ENCODE data around the gene SLC16A2.
"Not testable (repeated sequence)": the region's sequence is repeated elsewhere in the genome, so short reads cannot be mapped to it uniquely, and the experiment has no call there.

SLC16A2 gene

GRCh38 chrX:74510401-74510800 lies 89.1 kb downstream of the SLC16A2 start:
- POLR2A ChIA-PET: no interaction called here
- DNase-seq (ENCODE audit: extremely low spot score): no peak
- TF ChIP-seq LEF1 (IDR thresholded peaks at IDR 0.05; ENCODE audit: borderline replicate concordance): no peak
- TF ChIP-seq TARDBP (IDR thresholded peaks at IDR 0.05): no peak
- TF ChIP-seq NFRKB (IDR thresholded peaks at IDR 0.05): no peak
- no peak for TF ChIP-seq FOXM1 (IDR thresholded peaks at IDR 0.05; ENCODE audit: borderline replicate concordance)
- TF ChIP-seq BHLHE40 (IDR thresholded peaks at IDR 0.05; ENCODE audit: borderline replicate concordance): no peak
- no peak for TF ChIP-seq FOXK2 (IDR thresholded peaks at IDR 0.05)
- no peak for TF ChIP-seq SP1 (IDR thresholded peaks at IDR 0.05)
- no peak for TF ChIP-seq ELF4 (IDR thresholded peaks at IDR 0.05)
- TF ChIP-seq L3MBTL2 (conservative IDR thresholded peaks at IDR 0.05): no peak
- TF ChIP-seq ZNF384 (IDR thresholded peaks at IDR 0.05): no peak
- no peak for TF ChIP-seq SUZ12 (IDR thresholded peaks at IDR 0.05)
- TF ChIP-seq, protein P1, sequence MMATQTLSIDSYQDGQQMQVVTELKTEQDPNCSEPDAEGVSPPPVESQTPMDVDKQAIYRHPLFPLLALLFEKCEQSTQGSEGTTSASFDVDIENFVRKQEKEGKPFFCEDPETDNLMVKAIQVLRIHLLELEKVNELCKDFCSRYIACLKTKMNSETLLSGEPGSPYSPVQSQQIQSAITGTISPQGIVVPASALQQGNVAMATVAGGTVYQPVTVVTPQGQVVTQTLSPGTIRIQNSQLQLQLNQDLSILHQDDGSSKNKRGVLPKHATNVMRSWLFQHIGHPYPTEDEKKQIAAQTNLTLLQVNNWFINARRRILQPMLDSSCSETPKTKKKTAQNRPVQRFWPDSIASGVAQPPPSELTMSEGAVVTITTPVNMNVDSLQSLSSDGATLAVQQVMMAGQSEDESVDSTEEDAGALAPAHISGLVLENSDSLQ (IDR thresholded peaks at IDR 0.05): no peak
- TF ChIP-seq FOXA1 (IDR thresholded peaks at IDR 0.05): no peak
- CTCF ChIA-PET: no interaction called here

DNA sequence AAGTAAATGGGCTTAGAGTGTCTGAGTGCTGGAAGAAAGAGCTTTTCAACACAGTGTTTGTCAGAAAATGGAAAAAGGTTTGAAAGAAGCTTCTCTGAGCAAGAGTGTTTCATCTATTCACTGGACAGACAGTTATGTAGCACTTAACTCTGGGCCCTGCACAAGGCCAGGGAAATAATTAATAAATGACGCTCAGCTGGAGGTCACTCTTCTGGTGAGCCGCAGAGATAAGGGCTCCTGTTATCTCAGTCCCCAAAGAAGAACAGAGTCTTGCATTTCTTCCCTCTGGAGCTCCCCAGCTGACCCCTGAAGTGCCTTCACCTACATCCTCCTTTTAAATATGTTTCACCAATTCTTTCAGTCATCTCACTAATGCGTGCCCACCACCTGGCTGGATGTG lies 90.4 kb downstream of the SLC16A2 start:
- DNase-seq (ENCODE audit: extremely low spot score): no peak
- no peak for TF ChIP-seq ZNF384 (IDR thresholded peaks at IDR 0.05)
- TF ChIP-seq FOXM1 (IDR thresholded peaks at IDR 0.05; ENCODE audit: borderline replicate concordance): no peak
- no peak for TF ChIP-seq BHLHE40 (IDR thresholded peaks at IDR 0.05; ENCODE audit: borderline replicate concordance)
- TF ChIP-seq TARDBP (IDR thresholded peaks at IDR 0.05): no peak
- POLR2A ChIA-PET: no interaction called here
- CTCF ChIA-PET: no interaction called here

GRCh38 chrX:74514384-74514783 lies 93.1 kb downstream of the SLC16A2 start:
- TF ChIP-seq, protein P1 (IDR thresholded peaks at IDR 0.05): no peak
- no peak for TF ChIP-seq ARNT (IDR thresholded peaks at IDR 0.05)
- no peak for TF ChIP-seq ZNF384 (IDR thresholded peaks at IDR 0.05)
- no peak for TF ChIP-seq TARDBP (IDR thresholded peaks at IDR 0.05)
- no peak for TF ChIP-seq HDGF (IDR thresholded peaks at IDR 0.05; ENCODE audit: borderline replicate concordance)
- no peak for TF ChIP-seq FOXA1 (IDR thresholded peaks at IDR 0.05)
- no peak for TF ChIP-seq LEF1 (IDR thresholded peaks at IDR 0.05; ENCODE audit: borderline replicate concordance)
- no peak for TF ChIP-seq FOXM1 (IDR thresholded peaks at IDR 0.05; ENCODE audit: borderline replicate concordance)
- no peak for TF ChIP-seq L3MBTL2 (conservative IDR thresholded peaks at IDR 0.05)
- TF ChIP-seq ELF4 (IDR thresholded peaks at IDR 0.05): no peak
- TF ChIP-seq CTBP1 (IDR thresholded peaks at IDR 0.05; ENCODE audit: borderline replicate concordance): no peak
- ChIA-PET POLR2A (no interaction called here), CTCF (no interaction called here)
- DNase-seq (ENCODE audit: extremely low spot score): no peak

DNA sequence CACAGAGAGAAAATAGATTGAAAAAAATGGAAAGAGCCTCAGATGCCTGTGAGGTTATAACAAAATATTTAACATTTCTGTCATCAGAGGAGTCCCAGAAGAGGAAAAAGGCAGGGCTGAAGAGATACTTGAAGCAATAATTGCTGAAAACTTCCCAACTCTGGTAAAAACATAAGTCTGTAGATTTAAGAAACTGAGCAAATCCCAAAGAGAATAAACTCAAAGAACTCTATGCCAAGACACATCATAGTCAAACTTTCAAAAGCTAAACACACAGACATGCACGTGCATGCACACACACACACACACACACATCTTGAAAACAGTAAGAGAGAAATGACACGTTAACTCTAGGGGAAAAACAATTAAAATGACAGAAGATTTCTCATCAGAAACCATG lies 94.1 kb downstream of the SLC16A2 start:
- ChIA-PET CTCF (no interaction called here), POLR2A (no interaction called here)
- no peak for DNase-seq (ENCODE audit: extremely low spot score)
- TF ChIP-seq, protein P1 (IDR thresholded peaks at IDR 0.05): no peak
- TF ChIP-seq SP1 (IDR thresholded peaks at IDR 0.05) (no peak), SUZ12 (IDR thresholded peaks at IDR 0.05) (no peak)

DNA sequence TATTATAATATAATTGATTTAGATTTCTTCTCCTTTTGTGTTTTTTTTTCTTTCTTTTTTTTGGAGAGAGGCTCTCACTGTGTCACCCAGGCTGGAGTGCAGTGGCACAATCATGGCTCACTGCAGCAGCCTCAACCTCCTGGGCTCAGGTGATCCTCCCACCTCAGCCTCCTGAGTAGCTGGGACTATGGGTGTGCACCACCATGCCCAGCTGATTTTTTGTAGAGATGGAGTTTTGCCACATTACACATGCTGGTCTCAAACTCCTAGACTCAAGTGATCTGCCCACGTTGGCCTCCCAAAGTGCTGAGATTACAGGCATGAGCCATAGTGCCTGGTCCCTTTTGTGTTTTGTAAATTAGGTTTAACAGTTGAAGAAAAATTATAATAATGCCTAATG lies 94.7 kb downstream of the SLC16A2 start:
- DNase-seq (ENCODE audit: extremely low spot score); POLR2A ChIA-PET; CTCF ChIA-PET: not testable (repeated sequence)

GRCh38 chrX:74519870-74520269 lies 98.6 kb downstream of the SLC16A2 start:
- ChIA-PET POLR2A (no interaction called here), CTCF (interaction anchor here (2.1 kb wide), 1 partner anchor 15 kb away, joined by 7 read pairs; no protein-coding TSS in a partner anchor)
- DNase-seq (ENCODE audit: extremely low spot score): no peak
- TF ChIP-seq FOXA1 (IDR thresholded peaks at IDR 0.05): no peak
- TF ChIP-seq SUZ12 (IDR thresholded peaks at IDR 0.05): no peak
- no peak for TF ChIP-seq CTBP1 (IDR thresholded peaks at IDR 0.05; ENCODE audit: borderline replicate concordance)
- no peak for TF ChIP-seq ARNT (IDR thresholded peaks at IDR 0.05)
- no peak for TF ChIP-seq HDGF (IDR thresholded peaks at IDR 0.05; ENCODE audit: borderline replicate concordance)
- TF ChIP-seq BHLHE40 (IDR thresholded peaks at IDR 0.05; ENCODE audit: borderline replicate concordance): no peak
- no peak for TF ChIP-seq NFRKB (IDR thresholded peaks at IDR 0.05)
- TF ChIP-seq ELF4 (IDR thresholded peaks at IDR 0.05): no peak
- TF ChIP-seq FOXM1 (IDR thresholded peaks at IDR 0.05; ENCODE audit: borderline replicate concordance): no peak
- no peak for TF ChIP-seq ZNF384 (IDR thresholded peaks at IDR 0.05)
- TF ChIP-seq SP1 (IDR thresholded peaks at IDR 0.05): no peak
- no peak for TF ChIP-seq LEF1 (IDR thresholded peaks at IDR 0.05; ENCODE audit: borderline replicate concordance)
- TF ChIP-seq TARDBP (IDR thresholded peaks at IDR 0.05): no peak
- TF ChIP-seq, protein P1 (IDR thresholded peaks at IDR 0.05): no peak
- no peak for TF ChIP-seq FOXK2 (IDR thresholded peaks at IDR 0.05)

- TF ChIP-seq ELF4 (IDR thresholded peaks at IDR 0.05): no peak
- no peak for TF ChIP-seq SUZ12 (IDR thresholded peaks at IDR 0.05)
- TF ChIP-seq L3MBTL2 (conservative IDR thresholded peaks at IDR 0.05): no peak
- TF ChIP-seq LEF1 (IDR thresholded peaks at IDR 0.05; ENCODE audit: borderline replicate concordance): no peak
- TF ChIP-seq BHLHE40 (IDR thresholded peaks at IDR 0.05; ENCODE audit: borderline replicate concordance): no peak
- TF ChIP-seq CTBP1 (IDR thresholded peaks at IDR 0.05; ENCODE audit: borderline replicate concordance): no peak
- no peak for TF ChIP-seq HDGF (IDR thresholded peaks at IDR 0.05; ENCODE audit: borderline replicate concordance)
- TF ChIP-seq, protein P1 (IDR thresholded peaks at IDR 0.05): no peak
- no peak for TF ChIP-seq NFRKB (IDR thresholded peaks at IDR 0.05)
- TF ChIP-seq FOXM1 (IDR thresholded peaks at IDR 0.05; ENCODE audit: borderline replicate concordance): no peak
- no peak for TF ChIP-seq FOXA1 (IDR thresholded peaks at IDR 0.05)
- no peak for TF ChIP-seq SP1 (IDR thresholded peaks at IDR 0.05)
- no peak for TF ChIP-seq TARDBP (IDR thresholded peaks at IDR 0.05)
- no peak for TF ChIP-seq FOXK2 (IDR thresholded peaks at IDR 0.05)
- no peak for TF ChIP-seq ARNT (IDR thresholded peaks at IDR 0.05)
- TF ChIP-seq ZNF384 (IDR thresholded peaks at IDR 0.05): no peak
- POLR2A ChIA-PET: no interaction called here
- DNase-seq (ENCODE audit: extremely low spot score): no peak
- CTCF ChIA-PET: interaction anchor here (2.1 kb wide), 1 partner anchor 14 kb away, joined by 7 read pairs; no protein-coding TSS in a partner anchor
These were observed 99.0 kb downstream of the SLC16A2 start for GRCh38 chrX:74520291-74520690.

All from HEK293T (cell line).